NCI-H1092 (cell line): Measurements from ENCODE around the gene GNL3.
"Not testable (repeated sequence)": the region's sequence is repeated elsewhere in the genome, so short reads cannot be mapped to it uniquely, and the experiment has no call there.

Experiments used
- DNase-seq: peaks from one replicate; lab custom pipeline; 2025; lab: John Stamatoyannopoulos, UW

GNL3 gene

GRCh38 chr3:52721002-52721729 is 35.3 kb downstream of the GNL3 start:
- no peak for DNase-seq

GRCh38 chr3:52721730-52722008 is 35.8 kb downstream of the GNL3 start:
- no peak for DNase-seq

GRCh38 chr3:52722491-52722890 is 36.7 kb downstream of the GNL3 start:
- DNase-seq = no peak

- no peak for DNase-seq
Observed at GRCh38 chr3:52723935-52724334, 38.1 kb downstream of the GNL3 start.

- no peak for DNase-seq
Observed at GRCh38 chr3:52724511-52724910, 38.7 kb downstream of the GNL3 start.

- not testable (repeated sequence) for DNase-seq
Observed at GRCh38 chr3:52728753-52729152, 42.9 kb downstream of the GNL3 start.

- DNase-seq = no peak
Observed at GRCh38 chr3:52730681-52731080, 44.8 kb downstream of the GNL3 start.

- DNase-seq = no peak
Observed at GRCh38 chr3:52731590-52731989, 45.8 kb downstream of the GNL3 start.

GRCh38 chr3:52733256-52733891 is 47.5 kb downstream of the GNL3 start:
- no peak for DNase-seq

- DNase-seq = no peak
Observed at GRCh38 chr3:52739730-52740129, 53.9 kb downstream of the GNL3 start.

- DNase-seq = no peak
Observed at GRCh38 chr3:52742418-52743041, 56.7 kb downstream of the GNL3 start.

- no peak for DNase-seq
Observed at GRCh38 chr3:52743152-52743551, 57.3 kb downstream of the GNL3 start.

- DNase-seq = no peak
Observed at GRCh38 chr3:52743721-52744120, 57.9 kb downstream of the GNL3 start.
